ENCODE measurements around the gene MEGF11. TPM values are rescaled to one million over a fixed set of nuclear protein-coding genes. Genes with fewer than 3 reads are reported as not detected.

MEGF11 gene
- total RNA-seq, 1 donor from 2014 or later: 0.60 TPM

- no peak for TF ChIP-seq CTCF (IDR thresholded peaks at IDR 0.05; ENCODE audit: unreplicated experiment)
- Mint-ChIP-seq H3K4me1 (ENCODE audit: low read depth) (no peaks in the 10 kb centered on the region), H3K4me3 (ENCODE audit: low read depth) (no peak overlapping the region), H3K27me3 (peaks cover 33% of the 10 kb centered on the region), H3K9me3 (ENCODE audit: low read depth) (no peaks in the 10 kb centered on the region), H3K36me3 (ENCODE audit: insufficient read depth) (no peaks in the 10 kb centered on the region), H3K27ac (no peak overlapping the region)
- DNase-seq (ENCODE audit: low spot score, unreplicated experiment): no peak
Observed at GRCh38 chr15:66001042-66001441, 252.5 kb downstream of the MEGF11 start.

- Mint-ChIP-seq H3K4me1 (ENCODE audit: low read depth) (no peaks in the 10 kb centered on the region), H3K36me3 (ENCODE audit: insufficient read depth) (no peaks in the 10 kb centered on the region), H3K27ac (no peak overlapping the region), H3K9me3 (ENCODE audit: low read depth) (no peaks in the 10 kb centered on the region), H3K4me3 (ENCODE audit: low read depth) (no peak overlapping the region), H3K27me3 (peaks cover 31% of the 10 kb centered on the region)
- DNase-seq (ENCODE audit: low spot score, unreplicated experiment): no peak
- TF ChIP-seq CTCF (IDR thresholded peaks at IDR 0.05; ENCODE audit: unreplicated experiment): no peak
Observed at GRCh38 chr15:65998486-65998885, 255.1 kb downstream of the MEGF11 start.

- Mint-ChIP-seq H3K36me3 (ENCODE audit: insufficient read depth) (no peaks in the 10 kb centered on the region), H3K27ac (no peak overlapping the region), H3K4me3 (ENCODE audit: low read depth) (no peak overlapping the region), H3K27me3 (peaks cover 38% of the 10 kb centered on the region), H3K4me1 (ENCODE audit: low read depth) (no peaks in the 10 kb centered on the region), H3K9me3 (ENCODE audit: low read depth) (no peaks in the 10 kb centered on the region)
- DNase-seq (ENCODE audit: low spot score, unreplicated experiment): no peak
- TF ChIP-seq CTCF (IDR thresholded peaks at IDR 0.05; ENCODE audit: unreplicated experiment): no peak
Observed at GRCh38 chr15:65996901-65997300, 256.6 kb downstream of the MEGF11 start.

GRCh38 chr15:65994832-65995231, 258.7 kb downstream of the MEGF11 start:
- no peak for DNase-seq (ENCODE audit: low spot score, unreplicated experiment)
- peaks cover 34% of the 10 kb centered on the region for H3K27me3 Mint-ChIP-seq

GRCh38 chr15:65993762-65994161, 259.8 kb downstream of the MEGF11 start:
- Mint-ChIP-seq H3K4me1 (ENCODE audit: low read depth) (no peaks in the 10 kb centered on the region), H3K27me3 (peaks cover 34% of the 10 kb centered on the region), H3K27ac (no peak overlapping the region), H3K4me3 (ENCODE audit: low read depth) (no peak overlapping the region), H3K36me3 (ENCODE audit: insufficient read depth) (no peaks in the 10 kb centered on the region), H3K9me3 (ENCODE audit: low read depth) (no peaks in the 10 kb centered on the region)
- TF ChIP-seq CTCF (IDR thresholded peaks at IDR 0.05; ENCODE audit: unreplicated experiment): no peak
- DNase-seq (ENCODE audit: low spot score, unreplicated experiment): no peak

More at GRCh38 chr15:65994832-65995231, 258.7 kb downstream of the MEGF11 start:
- no peak overlapping the region for H3K4me3 Mint-ChIP-seq (ENCODE audit: low read depth)
- no peak overlapping the region for H3K27ac Mint-ChIP-seq
- H3K36me3 Mint-ChIP-seq (ENCODE audit: insufficient read depth): no peaks in the 10 kb centered on the region
- H3K4me1 Mint-ChIP-seq (ENCODE audit: low read depth): no peaks in the 10 kb centered on the region
- H3K9me3 Mint-ChIP-seq (ENCODE audit: low read depth): no peaks in the 10 kb centered on the region
- no peak for TF ChIP-seq CTCF (IDR thresholded peaks at IDR 0.05; ENCODE audit: unreplicated experiment)
